Neural cell (in vitro differentiated cells): ENCODE results near the gene ARL15. TPM values are rescaled to one million over a fixed set of nuclear protein-coding genes. Genes with fewer than 3 reads are reported as not detected.

Experiments used
- H2AFZ ChIP-seq: fragments of 200-600, 300-800 bp; sonication (generic), shearing (Covaris generic); 2 replicates; pipeline ENCODE4 v1.6.0; 2014; ENCODE audit warnings: low read depth, mild to moderate bottlenecking, antibody characterized with exemption, low read length, moderate library complexity
- H3F3A ChIP-seq: fragments of 200-600 bp; shearing (Covaris generic); 2 replicates; pipeline ENCODE4 v1.6.1; 2016; ENCODE audit warnings: mild to moderate bottlenecking, moderate library complexity, mixed read lengths, antibody characterized with exemption, low read length; ENCODE audit not compliant: insufficient read depth, poor library complexity, severe bottlenecking
- H3K27ac ChIP-seq: fragments of 200-600, 300-800 bp; sonication (generic), shearing (Covaris generic); 2 replicates; pipeline ENCODE4 v1.5.1; 2014; ENCODE audit warnings: mild to moderate bottlenecking, low read length, moderate library complexity
- H3K27me3 ChIP-seq: fragments of 300-800, 200-600 bp; sonication (generic), shearing (Covaris generic); 2 replicates; pipeline ENCODE4 v1.6.0; 2014; ENCODE audit warnings: mild to moderate bottlenecking, low read depth, low read length, moderate library complexity; ENCODE audit not compliant: insufficient read depth
- H3K36me3 ChIP-seq: fragments of 300-800, 200-600 bp; sonication (generic), shearing (Covaris generic); 2 replicates; pipeline ENCODE4 v1.5.1; 2014; ENCODE audit warnings: mild to moderate bottlenecking, antibody characterized with exemption, low read length, moderate library complexity; ENCODE audit not compliant: insufficient read depth
- H3K4me2 ChIP-seq: fragments of 300-800, 200-600 bp; sonication (generic), shearing (Covaris generic); 2 replicates; pipeline ENCODE4 v1.6.0; 2014; ENCODE audit warnings: mild to moderate bottlenecking, low read length
- H3K4me3 ChIP-seq: fragments of 300-800, 200-600 bp; sonication (generic), shearing (Covaris generic); 2 replicates; pipeline ENCODE4 v1.5.1; 2014; ENCODE audit warnings: mild to moderate bottlenecking, low read length, moderate library complexity
- H3K79me2 ChIP-seq: fragments of 200-600 bp; shearing (Covaris generic); replicated peaks from 2 replicates; pipeline ENCODE4 v1.6.0; 2014; ENCODE audit warnings: mild to moderate bottlenecking, low read length, moderate library complexity; ENCODE audit not compliant: insufficient read depth
- H3K9ac ChIP-seq: fragments of 300-800, 200-600 bp; sonication (generic), shearing (Covaris generic); 2 replicates; pipeline ENCODE4 v1.6.1; 2016; ENCODE audit warnings: mild to moderate bottlenecking, low read length, mixed read lengths
- H3K9me2 ChIP-seq: fragments of 200-600 bp; shearing (Covaris generic); 2 replicates; pipeline ENCODE4 v1.6.1; 2016; ENCODE audit warnings: mild to moderate bottlenecking, low read length, mixed read lengths; ENCODE audit not compliant: insufficient read depth
- H3K9me3 ChIP-seq: fragments of 200-600, 300-800 bp; sonication (generic), shearing (Covaris generic); 2 replicates; pipeline ENCODE4 v1.6.1; 2016; ENCODE audit warnings: mild to moderate bottlenecking, mixed run types, low read length, moderate library complexity, mixed read lengths
- H4K20me1 ChIP-seq: fragments of 200-600 bp; shearing (Covaris generic); 2 replicates; pipeline ENCODE4 v1.6.1; 2016; ENCODE audit warnings: mild to moderate bottlenecking, mixed run types; ENCODE audit not compliant: insufficient read depth
- EP300 ChIP-seq: fragments of 450-650 bp; conservative IDR thresholded peaks from 2 replicates; pipeline ENCODE4 v1.6.1; 2014; ENCODE audit warnings: antibody characterized with exemption, mild to moderate bottlenecking, moderate library complexity; ENCODE audit not compliant: poor library complexity, severe bottlenecking
- EZH2 ChIP-seq: fragments of 200-600, 300-800 bp; shearing (Covaris generic), sonication (generic); IDR thresholded peaks from 2 replicates; pipeline ENCODE4 v1.6.1; 2014; ENCODE audit warnings: antibody characterized with exemption, low read length, borderline replicate concordance, mild to moderate bottlenecking; ENCODE audit not compliant: insufficient read depth, poor library complexity, severe bottlenecking
- MXI1 ChIP-seq: fragments of 450-650 bp; conservative IDR thresholded peaks from 2 replicates; pipeline ENCODE4 v1.6.1; 2014; ENCODE audit warnings: antibody characterized with exemption, mild to moderate bottlenecking; ENCODE audit not compliant: poor library complexity, severe bottlenecking
- POLR2AphosphoS5 ChIP-seq: IDR thresholded peaks from 2 replicates; pipeline ENCODE4 v1.6.1; 2012
- RAD21 ChIP-seq: fragments of 450-650 bp; conservative IDR thresholded peaks from 2 replicates; pipeline ENCODE4 v1.6.1; 2014; ENCODE audit warnings: antibody characterized with exemption, mild to moderate bottlenecking, moderate library complexity
- SMC3 ChIP-seq: fragments of 450-650 bp; conservative IDR thresholded peaks from 2 replicates; pipeline ENCODE4 v1.6.1; 2014; ENCODE audit warnings: antibody characterized with exemption, mild to moderate bottlenecking, moderate library complexity; ENCODE audit not compliant: poor library complexity
- TAF1 ChIP-seq: IDR thresholded peaks from 2 replicates; pipeline ENCODE4 v1.6.1; 2012; ENCODE audit warnings: low read depth
- polyA plus RNA-seq: library from polyadenylated mRNA; depleted of rRNA; stranded (reverse); fragments of >200 nt; gene quantifications from 2 replicates; pipeline ENCODE4 v1.2.3, GENCODE V29; 2014
- TF ChIP-seq, protein P1 (sequence below): IDR thresholded peaks from 2 replicates; pipeline ENCODE4 v1.6.1; 2012; ENCODE audit warnings: borderline replicate concordance
- TF ChIP-seq, protein P2 (sequence below): fragments of 450-650 bp; IDR thresholded peaks from 2 replicates; pipeline ENCODE4 v1.5.1; 2014; ENCODE audit warnings: antibody characterized with exemption, mild to moderate bottlenecking, moderate library complexity; ENCODE audit not compliant: poor library complexity, severe bottlenecking

ARL15 gene
- polyA plus RNA-seq, 1 donor from 2014 or later: 51.9 TPM

GRCh38 chr5:53956196-53956595 is 354.2 kb downstream of the ARL15 start:
- Histone ChIP-seq H3K36me3 (no peaks in the 10 kb centered on the region), H3K4me3 (no peak overlapping the region), H3F3A (no peaks in the 10 kb centered on the region), H3K9me3 (no peaks in the 10 kb centered on the region), H3K27me3 (no peaks in the 10 kb centered on the region), H4K20me1 (no peaks in the 10 kb centered on the region), H3K4me2 (no peak overlapping the region), H3K27ac (no peak overlapping the region), H3K79me2 (no peaks in the 10 kb centered on the region), H2AFZ (no peak overlapping the region), H3K9me2 (no peaks in the 10 kb centered on the region), H3K9ac (no peak overlapping the region)
- no peak for TF ChIP-seq POLR2AphosphoS5
- TF ChIP-seq, protein P1, sequence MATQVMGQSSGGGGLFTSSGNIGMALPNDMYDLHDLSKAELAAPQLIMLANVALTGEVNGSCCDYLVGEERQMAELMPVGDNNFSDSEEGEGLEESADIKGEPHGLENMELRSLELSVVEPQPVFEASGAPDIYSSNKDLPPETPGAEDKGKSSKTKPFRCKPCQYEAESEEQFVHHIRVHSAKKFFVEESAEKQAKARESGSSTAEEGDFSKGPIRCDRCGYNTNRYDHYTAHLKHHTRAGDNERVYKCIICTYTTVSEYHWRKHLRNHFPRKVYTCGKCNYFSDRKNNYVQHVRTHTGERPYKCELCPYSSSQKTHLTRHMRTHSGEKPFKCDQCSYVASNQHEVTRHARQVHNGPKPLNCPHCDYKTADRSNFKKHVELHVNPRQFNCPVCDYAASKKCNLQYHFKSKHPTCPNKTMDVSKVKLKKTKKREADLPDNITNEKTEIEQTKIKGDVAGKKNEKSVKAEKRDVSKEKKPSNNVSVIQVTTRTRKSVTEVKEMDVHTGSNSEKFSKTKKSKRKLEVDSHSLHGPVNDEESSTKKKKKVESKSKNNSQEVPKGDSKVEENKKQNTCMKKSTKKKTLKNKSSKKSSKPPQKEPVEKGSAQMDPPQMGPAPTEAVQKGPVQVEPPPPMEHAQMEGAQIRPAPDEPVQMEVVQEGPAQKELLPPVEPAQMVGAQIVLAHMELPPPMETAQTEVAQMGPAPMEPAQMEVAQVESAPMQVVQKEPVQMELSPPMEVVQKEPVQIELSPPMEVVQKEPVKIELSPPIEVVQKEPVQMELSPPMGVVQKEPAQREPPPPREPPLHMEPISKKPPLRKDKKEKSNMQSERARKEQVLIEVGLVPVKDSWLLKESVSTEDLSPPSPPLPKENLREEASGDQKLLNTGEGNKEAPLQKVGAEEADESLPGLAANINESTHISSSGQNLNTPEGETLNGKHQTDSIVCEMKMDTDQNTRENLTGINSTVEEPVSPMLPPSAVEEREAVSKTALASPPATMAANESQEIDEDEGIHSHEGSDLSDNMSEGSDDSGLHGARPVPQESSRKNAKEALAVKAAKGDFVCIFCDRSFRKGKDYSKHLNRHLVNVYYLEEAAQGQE: no peak
- no peak for TF ChIP-seq SMC3
- TF ChIP-seq EP300: no peak

DNA sequence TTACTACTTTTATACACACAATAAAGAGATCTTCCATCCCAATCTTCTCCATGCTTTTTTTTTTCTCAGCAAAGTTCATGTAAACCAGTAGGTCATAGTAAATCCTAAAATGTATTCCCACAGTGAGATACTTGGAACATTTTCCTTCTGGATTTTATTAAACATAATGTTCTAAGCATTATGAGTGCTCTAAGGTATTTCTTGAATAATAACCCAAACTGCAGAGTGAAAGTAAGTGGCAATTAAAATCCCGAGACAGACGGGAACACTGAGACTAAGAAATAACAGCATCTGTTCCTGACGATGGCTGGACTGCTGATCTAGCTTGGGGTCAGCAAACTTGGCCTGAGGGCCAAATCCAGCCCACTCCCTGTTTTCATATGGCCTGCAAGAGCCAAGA is 359.8 kb downstream of the ARL15 start:
- Histone ChIP-seq H3K9me3 (no peaks in the 10 kb centered on the region), H3K27me3 (no peaks in the 10 kb centered on the region), H4K20me1 (no peaks in the 10 kb centered on the region), H3K36me3 (no peaks in the 10 kb centered on the region), H3K9me2 (no peaks in the 10 kb centered on the region), H3K4me3 (no peak overlapping the region), H3K9ac (no peak overlapping the region), H3K4me2 (no peak overlapping the region), H3F3A (no peaks in the 10 kb centered on the region), H3K27ac (no peak overlapping the region), H3K79me2 (no peaks in the 10 kb centered on the region), H2AFZ (no peak overlapping the region)
- TF ChIP-seq SMC3 (no peak), RAD21 (no peak), MXI1 (no peak), TAF1 (no peak), EZH2 (no peak), POLR2AphosphoS5 (no peak), EP300 (no peak)
- TF ChIP-seq, protein P1: no peak
- TF ChIP-seq, protein P2, sequence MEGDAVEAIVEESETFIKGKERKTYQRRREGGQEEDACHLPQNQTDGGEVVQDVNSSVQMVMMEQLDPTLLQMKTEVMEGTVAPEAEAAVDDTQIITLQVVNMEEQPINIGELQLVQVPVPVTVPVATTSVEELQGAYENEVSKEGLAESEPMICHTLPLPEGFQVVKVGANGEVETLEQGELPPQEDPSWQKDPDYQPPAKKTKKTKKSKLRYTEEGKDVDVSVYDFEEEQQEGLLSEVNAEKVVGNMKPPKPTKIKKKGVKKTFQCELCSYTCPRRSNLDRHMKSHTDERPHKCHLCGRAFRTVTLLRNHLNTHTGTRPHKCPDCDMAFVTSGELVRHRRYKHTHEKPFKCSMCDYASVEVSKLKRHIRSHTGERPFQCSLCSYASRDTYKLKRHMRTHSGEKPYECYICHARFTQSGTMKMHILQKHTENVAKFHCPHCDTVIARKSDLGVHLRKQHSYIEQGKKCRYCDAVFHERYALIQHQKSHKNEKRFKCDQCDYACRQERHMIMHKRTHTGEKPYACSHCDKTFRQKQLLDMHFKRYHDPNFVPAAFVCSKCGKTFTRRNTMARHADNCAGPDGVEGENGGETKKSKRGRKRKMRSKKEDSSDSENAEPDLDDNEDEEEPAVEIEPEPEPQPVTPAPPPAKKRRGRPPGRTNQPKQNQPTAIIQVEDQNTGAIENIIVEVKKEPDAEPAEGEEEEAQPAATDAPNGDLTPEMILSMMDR: no peak
